K562 (cell line): Measurements from ENCODE around the gene WT1. TPM values are rescaled to one million over a fixed set of nuclear protein-coding genes. Genes with fewer than 3 reads are reported as not detected.

Experiments used
- ATF1 ChIP-seq, 2 experiments: fragments of 450-650 bp in 1 of 2; IDR thresholded peaks; 2 replicates each; pipeline ENCODE4 v1.6.1; 2016; ENCODE audit warnings: missing compliant biosample characterization in 1 of 2, missing genetic modification characterization in 1 of 2
- DMBX1 ChIP-seq: fragments of 250-450 bp; sonication (Bioruptor Pico); IDR thresholded peaks from 2 replicates; pipeline ENCODE4 v1.8.0; 2022; ENCODE audit warnings: inconsistent platforms, mild to moderate bottlenecking, moderate library complexity, borderline replicate concordance
- ELF2 ChIP-seq: fragments of 250-450 bp; sonication (Bioruptor Pico); IDR thresholded peaks from 2 replicates; pipeline ENCODE4 v1.5.0; 2021; ENCODE audit warnings: mild to moderate bottlenecking
- ESRRB ChIP-seq: fragments of 250-450 bp; sonication (Bioruptor Pico); IDR thresholded peaks from 2 replicates; pipeline ENCODE4 v1.5.0; 2020; ENCODE audit warnings: mild to moderate bottlenecking, moderate library complexity, borderline replicate concordance
- GMEB1 ChIP-seq: fragments of 250-450 bp; sonication (Bioruptor Pico); IDR thresholded peaks from 2 replicates; pipeline ENCODE4 v1.4.0; 2020; ENCODE audit warnings: mild to moderate bottlenecking
- HNRNPH1 ChIP-seq: fragments of 200-400 bp; formaldehyde crosslinking; optimal IDR thresholded peaks from 2 replicates; pipeline ENCODE3; 2017; ENCODE audit warnings: low read depth, mild to moderate bottlenecking, low read length, moderate library complexity
- MAFG ChIP-seq: fragments of 450-650 bp; conservative IDR thresholded peaks from 2 replicates; pipeline ENCODE4 v1.6.1; 2016; ENCODE audit warnings: missing genetic modification characterization, missing compliant biosample characterization
- MBD2 ChIP-seq: sonication (generic); IDR thresholded peaks from 2 replicates; pipeline ENCODE4 v1.6.1; 2016; ENCODE audit warnings: low read depth, borderline replicate concordance
- MYC ChIP-seq, 2 experiments: fragments of 250-450 bp in 1 of 2; sonication (Bioruptor Pico) in 1 of 2; IDR thresholded peaks; 2 replicates each; pipeline versions ENCODE4 v1.5.1 to v1.6.1; 2012 to 2021; ENCODE audit warnings: low read depth in 2 of 2, borderline replicate concordance in 1 of 2, improper control_type of control experiment in 1 of 2, low read length in 1 of 2, mild to moderate bottlenecking in 1 of 2, moderate library complexity in 1 of 2
- NFIC ChIP-seq: fragments of 450-650 bp; IDR thresholded peaks from 2 replicates; pipeline ENCODE4 v1.6.1; 2017; ENCODE audit warnings: mild to moderate bottlenecking, inconsistent platforms
- POLR3A ChIP-seq: IDR thresholded peaks from 2 replicates; pipeline ENCODE4 v1.6.1; 2011; ENCODE audit warnings: borderline replicate concordance, mild to moderate bottlenecking, moderate library complexity; ENCODE audit not compliant: insufficient read length, insufficient read depth; ENCODE audit errors: extremely low read depth
- PTTG1 ChIP-seq: fragments of 450-650 bp; IDR thresholded peaks from 2 replicates; pipeline ENCODE4 v1.6.1; 2016; ENCODE audit warnings: low read depth, mild to moderate bottlenecking, missing genetic modification characterization, missing compliant biosample characterization
- RAD21 ChIP-seq, 2 experiments: fragments of 250-450 bp in 1 of 2; fragments of 450-650 bp in 1 of 2; sonication (Bioruptor Pico) in 1 of 2; formaldehyde crosslinking in 1 of 2; IDR thresholded peaks in 1 of 2; conservative IDR thresholded peaks in 1 of 2; 2 replicates each; pipeline versions ENCODE4 v1.4.0 to v1.8.0; 2020 to 2022; ENCODE audit warnings: mild to moderate bottlenecking in 2 of 2, moderate library complexity in 1 of 2
- RBBP5 ChIP-seq: fragments of 200-600 bp; sonication (generic); IDR thresholded peaks from 2 replicates; pipeline ENCODE4 v1.6.1; 2012; ENCODE audit warnings: borderline replicate concordance, mild to moderate bottlenecking, low read length, control low read depth, inconsistent platforms; ENCODE audit not compliant: insufficient read depth, poor library complexity, severe bottlenecking
- SAP30 ChIP-seq: fragments of 200-600 bp; sonication (generic); IDR thresholded peaks from 2 replicates; pipeline ENCODE4 v1.6.1; 2012; ENCODE audit warnings: borderline replicate concordance, low read depth, mild to moderate bottlenecking, moderate library complexity, low read length, control low read depth, inconsistent platforms; ENCODE audit not compliant: insufficient read depth, poor library complexity, severe bottlenecking
- SRF ChIP-seq, 2 experiments: fragments of 250-450, 450-650 bp in 1 of 2; sonication (Bioruptor Pico) in 1 of 2; sonication (generic) in 1 of 2; formaldehyde crosslinking; IDR thresholded peaks; 2 replicates each; pipeline versions ENCODE4 v1.5.0 to v1.5.1; 2020 to 2022; ENCODE audit warnings: mild to moderate bottlenecking in 1 of 2, missing genetic modification reagents in 1 of 2
- TBP ChIP-seq: optimal IDR thresholded peaks from 2 replicates; pipeline ENCODE3; 2011; ENCODE audit warnings: low read depth, low read length, improper control_type of control experiment
- U2AF2 ChIP-seq: fragments of 200-400 bp; formaldehyde crosslinking; optimal IDR thresholded peaks from 2 replicates; pipeline ENCODE3; 2017; ENCODE audit warnings: low read depth, mild to moderate bottlenecking, low read length
- ZNF280A ChIP-seq: fragments of 450-650 bp; IDR thresholded peaks from 2 replicates; pipeline ENCODE4 v1.6.1; 2018; ENCODE audit warnings: mild to moderate bottlenecking, low read depth; ENCODE audit not compliant: partially characterized antibody
- ZNF395 ChIP-seq: fragments of 200-800 bp; sonication (Bioruptor generic); IDR thresholded peaks from 2 replicates; pipeline ENCODE4 v1.6.1; 2017; ENCODE audit warnings: missing genetic modification characterization, missing compliant biosample characterization
- polyA plus RNA-seq, 8 experiments: library from polyadenylated mRNA; depleted of rRNA in 4 of 8; stranded (reverse) in 5 of 8; unstranded in 3 of 8; fragments of >200 nt; fragmentation: Nextera tagmentation in 2 of 8; fragmentation: Illumina TruSeq in 1 of 8; extraction: Ambion mirVana in 2 of 8; extraction: Trizol in 1 of 8; gene quantifications; 2 replicates each; pipeline versions ENCODE4 v1.2.1 to v1.2.3, GENCODE V29; 2011 to 2014; ENCODE audit warnings: inconsistent platforms in 1 of 8, missing spikeins in 1 of 8
- total RNA-seq, 7 experiments: library from RNA; depleted of rRNA in 6 of 7; stranded (reverse); fragments of >200 nt in 6 of 7; fragmentation: Illumina TruSeq in 2 of 7; extraction: Trizol in 2 of 7; gene quantifications; 2 replicates each; pipeline versions ENCODE4 v1.2.1 to v1.2.3, GENCODE V29; 2011 to 2021; ENCODE audit warnings: low replicate concordance in 1 of 7

The WT1 gene
- total and polyA plus RNA-seq, 9 of the 15 experiments (the other 6 are each of a cell fraction or from before 2014, with no cell fraction given): 7.1 to 33.8 (median 19.4) TPM

GRCh38 chr11:32433101-32433913 lies 2.0 kb downstream of the WT1 start (continued):
- TF ChIP-seq MBD2 (no peak), ESRRB (no peak), POLR3A (no peak), RAD21 (CRISPR knock-in tag; conservative IDR thresholded peaks at IDR 0.05 in 1 of 2, IDR thresholded peaks at IDR 0.05 in 1 of 2) (peak in 1 of 2 experiments; percentile 17; a peak in 1 of 4 replicates), PTTG1 (tag) (no peak), SAP30 (no peak), GMEB1 (CRISPR knock-in tag) (no peak), TBP (peak; percentile 43), ZNF280A (no peak), ZNF395 (CRISPR knock-in tag) (no peak; the same call in 1 of the 2 replicates), ATF1 (CRISPR knock-in tag; IDR thresholded peaks at IDR 0.05) (no peak), ATF1 (tag; IDR thresholded peaks at IDR 0.05) (no peak), U2AF2 (no peak), MAFG (tag) (no peak), HNRNPH1 (no peak), ELF2 (CRISPR knock-in tag) (no peak), DMBX1 (no peak), NFIC (no peak), RBBP5 (peak; percentile 80), SRF (CRISPR knock-in tag; IDR thresholded peaks at IDR 0.05) (no peak), MYC (IDR thresholded peaks at IDR 0.05; ENCODE audit: low read depth, low read length) (no peak), MYC (CRISPR knock-in tag; IDR thresholded peaks at IDR 0.05; ENCODE audit: borderline replicate concordance, low read depth) (no peak)
